Stimulated activated naive CD8-positive, alpha-beta T cell treated with anti-CD3 and anti-CD28 coated beads, Interleukin-15, amount 100 ng/mL, for 72 hours (primary cell): Measurements from ENCODE around the gene DNAJC10.
"Not testable (repeated sequence)": the region's sequence is repeated elsewhere in the genome, so short reads cannot be mapped to it uniquely, and the experiment has no call there.

Experiments
- ATAC-seq: fragments of 150-1000 bp; cut with Tn5 transposase; 2 replicates; pipeline ENCODE4 v1.10.0; 2021; ENCODE audit warnings: mild to moderate bottlenecking, moderate library complexity
- DNase-seq, 2 donors: peaks; one replicate each; pipeline ENCODE4 v3.0.0; 2021 to 2022
- H3K27ac Mint-ChIP-seq, 2 donors: one replicate each; pipeline ENCODE4 v1.8.0; 2022; ENCODE audit warnings: mild to moderate bottlenecking in 2 of 2, mixed read lengths in 2 of 2, moderate library complexity in 2 of 2
- H3K27me3 Mint-ChIP-seq: one replicate; pipeline ENCODE4 v1.8.0; 2022; ENCODE audit warnings: mixed read lengths
- H3K4me1 Mint-ChIP-seq: one replicate; pipeline ENCODE4 v1.8.0; 2022; ENCODE audit warnings: mild to moderate bottlenecking, mixed read lengths
- H3K4me3 Mint-ChIP-seq, 2 donors: one replicate each; pipeline ENCODE4 v1.8.0; 2022; ENCODE audit warnings: mild to moderate bottlenecking in 2 of 2, mixed read lengths in 2 of 2, moderate library complexity in 1 of 2
- H3K9me3 Mint-ChIP-seq, 2 donors: one replicate each; pipeline ENCODE4 v1.8.0; 2022; ENCODE audit warnings: mixed read lengths in 2 of 2

DNAJC10 gene

GRCh38 chr2:182715892-182716649, at the start of gene DNAJC10:
TSS of gene DNAJC10 (plus strand) at chr2:182716257. CDS start at chr2:182718087, 1,830 bp downstream.
- H3K4me1 Mint-ChIP-seq = peaks cover 10% of the 10 kb centered on the region
- H3K4me3 Mint-ChIP-seq = no peak within 1 kb of the TSS
- H3K9me3 Mint-ChIP-seq = no peaks in the 10 kb centered on the region

GRCh38 chr2:182666674-182667314, 49.3 kb upstream of the DNAJC10 start:
- Mint-ChIP-seq H3K4me1 (no peaks in the 10 kb centered on the region), H3K9me3 (no peaks in the 10 kb centered on the region), H3K27ac (no peak overlapping the region), H3K4me3 (no peak overlapping the region), H3K27me3 (peaks cover 11% of the 10 kb centered on the region)
- DNase-seq = peak; percentile 16 to 17
- peak; percentile 75 for ATAC-seq

More at GRCh38 chr2:182715892-182716649, at the start of gene DNAJC10:
- DNase-seq (peak; percentile 83 to 87), ATAC-seq (peak; percentile 91)
- Mint-ChIP-seq H3K27ac (no peak within 1 kb of the TSS), H3K27me3 (peaks cover 11% of the 10 kb centered on the region)

GRCh38 chr2:182667315-182667695, 48.8 kb upstream of the DNAJC10 start:
- Mint-ChIP-seq H3K27me3 (peaks cover 11% of the 10 kb centered on the region), H3K4me3 (no peak overlapping the region), H3K4me1 (no peaks in the 10 kb centered on the region), H3K9me3 (no peaks in the 10 kb centered on the region), H3K27ac (no peak overlapping the region)
- peak; percentile 56 for ATAC-seq
- no peak for DNase-seq

- DNase-seq (no peak), ATAC-seq (peak; percentile 26)
- Mint-ChIP-seq H3K27me3 (peaks cover 11% of the 10 kb centered on the region), H3K27ac (no peak overlapping the region), H3K4me3 (no peak overlapping the region), H3K9me3 (no peaks in the 10 kb centered on the region), H3K4me1 (no peaks in the 10 kb centered on the region)
Measured at GRCh38 chr2:182668671-182669070, 47.4 kb upstream of the DNAJC10 start.

GRCh38 chr2:182672466-182673165, 43.4 kb upstream of the DNAJC10 start:
- no peaks in the 10 kb centered on the region for H3K9me3 Mint-ChIP-seq
- no peak for DNase-seq

GRCh38 chr2:182680837-182681236, 35.2 kb upstream of the DNAJC10 start:
- Mint-ChIP-seq H3K4me3 (no peak overlapping the region), H3K9me3 (no peaks in the 10 kb centered on the region), H3K27ac (no peak overlapping the region), H3K4me1 (no peaks in the 10 kb centered on the region), H3K27me3 (peaks cover 34% of the 10 kb centered on the region)
- DNase-seq = no peak
- ATAC-seq = no peak

More at GRCh38 chr2:182672466-182673165, 43.4 kb upstream of the DNAJC10 start:
- no peak for ATAC-seq
- Mint-ChIP-seq H3K4me1 (no peaks in the 10 kb centered on the region), H3K4me3 (no peak overlapping the region), H3K27me3 (peaks cover 39% of the 10 kb centered on the region), H3K27ac (no peak overlapping the region)

- no peak for ATAC-seq
Measured at GRCh38 chr2:182682210-182682609, 33.8 kb upstream of the DNAJC10 start.

GRCh38 chr2:182685559-182685958, 30.5 kb upstream of the DNAJC10 start:
- Mint-ChIP-seq H3K27me3 (peaks cover 47% of the 10 kb centered on the region), H3K4me3 (no peak overlapping the region), H3K4me1 (no peaks in the 10 kb centered on the region), H3K27ac (no peak overlapping the region), H3K9me3 (peaks cover 0 to 6% of the 10 kb centered on the region in 2 donors)
- no peak for DNase-seq
- ATAC-seq = no peak

More at GRCh38 chr2:182682210-182682609, 33.8 kb upstream of the DNAJC10 start:
- DNase-seq = no peak
- Mint-ChIP-seq H3K4me1 (no peaks in the 10 kb centered on the region), H3K27ac (peak overlapping the region in 1 of 2 donors; percentile 81), H3K27me3 (peaks cover 21% of the 10 kb centered on the region), H3K4me3 (no peak overlapping the region), H3K9me3 (no peaks in the 10 kb centered on the region)

GRCh38 chr2:182686763-182687162, 29.3 kb upstream of the DNAJC10 start:
- not testable (repeated sequence) for DNase-seq, H3K4me3 Mint-ChIP-seq, H3K27ac Mint-ChIP-seq, H3K4me1 Mint-ChIP-seq, H3K9me3 Mint-ChIP-seq, ATAC-seq
- H3K27me3 Mint-ChIP-seq = peaks cover 45% of the 10 kb centered on the region

- H3K4me3 Mint-ChIP-seq = no peak overlapping the region
- H3K9me3 Mint-ChIP-seq = no peaks in the 10 kb centered on the region
- H3K4me1 Mint-ChIP-seq = no peaks in the 10 kb centered on the region
- ATAC-seq (no peak), DNase-seq (no peak)
- H3K27ac Mint-ChIP-seq = no peak overlapping the region
- peaks cover 19% of the 10 kb centered on the region for H3K27me3 Mint-ChIP-seq
Measured at GRCh38 chr2:182694189-182694588, 21.9 kb upstream of the DNAJC10 start.

GRCh38 chr2:182695776-182696175, 20.3 kb upstream of the DNAJC10 start:
- no peak for ATAC-seq
- peaks cover 10% of the 10 kb centered on the region for H3K27me3 Mint-ChIP-seq
- no peak overlapping the region for H3K27ac Mint-ChIP-seq
- no peaks in the 10 kb centered on the region for H3K4me1 Mint-ChIP-seq
- no peak overlapping the region for H3K4me3 Mint-ChIP-seq
- no peaks in the 10 kb centered on the region for H3K9me3 Mint-ChIP-seq
- no peak for DNase-seq

GRCh38 chr2:182698671-182699070, 17.4 kb upstream of the DNAJC10 start:
- no peak for ATAC-seq
- H3K27me3 Mint-ChIP-seq = peaks cover 18% of the 10 kb centered on the region
- DNase-seq = no peak
- no peaks in the 10 kb centered on the region for H3K9me3 Mint-ChIP-seq
- no peak overlapping the region for H3K27ac Mint-ChIP-seq
- H3K4me3 Mint-ChIP-seq = no peak overlapping the region
- H3K4me1 Mint-ChIP-seq = no peaks in the 10 kb centered on the region

- Mint-ChIP-seq H3K4me1 (no peaks in the 10 kb centered on the region), H3K27ac (no peak overlapping the region), H3K27me3 (peaks cover 27% of the 10 kb centered on the region), H3K9me3 (no peaks in the 10 kb centered on the region), H3K4me3 (no peak overlapping the region)
- no peak for DNase-seq
- no peak for ATAC-seq
Measured at GRCh38 chr2:182705761-182706160, 10.3 kb upstream of the DNAJC10 start.

GRCh38 chr2:182706751-182707150, 9.3 kb upstream of the DNAJC10 start:
- ATAC-seq = no peak
- Mint-ChIP-seq H3K4me1 (no peaks in the 10 kb centered on the region), H3K27me3 (peaks cover 32% of the 10 kb centered on the region), H3K27ac (no peak overlapping the region), H3K4me3 (no peak overlapping the region), H3K9me3 (no peaks in the 10 kb centered on the region)
- DNase-seq = no peak

- no peak overlapping the region for H3K27ac Mint-ChIP-seq
- H3K4me3 Mint-ChIP-seq = no peak overlapping the region
- H3K27me3 Mint-ChIP-seq = peaks cover 19% of the 10 kb centered on the region
- peaks cover 10% of the 10 kb centered on the region for H3K4me1 Mint-ChIP-seq
- ATAC-seq (no peak), DNase-seq (no peak)
- no peaks in the 10 kb centered on the region for H3K9me3 Mint-ChIP-seq
Measured at GRCh38 chr2:182713601-182714000, 2.5 kb upstream of the DNAJC10 start.
